Occipital lobe (tissue), 2 donors: ENCODE results near the gene CAMK2N1. TPM values are rescaled to one million over a fixed set of nuclear protein-coding genes. Genes with fewer than 3 reads are reported as not detected.
"Not testable (repeated sequence)": the region's sequence is repeated elsewhere in the genome, so short reads cannot be mapped to it uniquely, and the experiment has no call there.

Experiments used
- DNase-seq: peaks from one replicate; lab custom pipeline; 2025; lab: John Stamatoyannopoulos, UW
- total RNA-seq: library from RNA; depleted of rRNA; stranded (reverse); fragments of >200 nt; gene quantifications from one replicate; pipeline ENCODE4 v1.2.3, GENCODE V29; 2014

Gene CAMK2N1
- total RNA-seq, result 77.2 TPM

DNA sequence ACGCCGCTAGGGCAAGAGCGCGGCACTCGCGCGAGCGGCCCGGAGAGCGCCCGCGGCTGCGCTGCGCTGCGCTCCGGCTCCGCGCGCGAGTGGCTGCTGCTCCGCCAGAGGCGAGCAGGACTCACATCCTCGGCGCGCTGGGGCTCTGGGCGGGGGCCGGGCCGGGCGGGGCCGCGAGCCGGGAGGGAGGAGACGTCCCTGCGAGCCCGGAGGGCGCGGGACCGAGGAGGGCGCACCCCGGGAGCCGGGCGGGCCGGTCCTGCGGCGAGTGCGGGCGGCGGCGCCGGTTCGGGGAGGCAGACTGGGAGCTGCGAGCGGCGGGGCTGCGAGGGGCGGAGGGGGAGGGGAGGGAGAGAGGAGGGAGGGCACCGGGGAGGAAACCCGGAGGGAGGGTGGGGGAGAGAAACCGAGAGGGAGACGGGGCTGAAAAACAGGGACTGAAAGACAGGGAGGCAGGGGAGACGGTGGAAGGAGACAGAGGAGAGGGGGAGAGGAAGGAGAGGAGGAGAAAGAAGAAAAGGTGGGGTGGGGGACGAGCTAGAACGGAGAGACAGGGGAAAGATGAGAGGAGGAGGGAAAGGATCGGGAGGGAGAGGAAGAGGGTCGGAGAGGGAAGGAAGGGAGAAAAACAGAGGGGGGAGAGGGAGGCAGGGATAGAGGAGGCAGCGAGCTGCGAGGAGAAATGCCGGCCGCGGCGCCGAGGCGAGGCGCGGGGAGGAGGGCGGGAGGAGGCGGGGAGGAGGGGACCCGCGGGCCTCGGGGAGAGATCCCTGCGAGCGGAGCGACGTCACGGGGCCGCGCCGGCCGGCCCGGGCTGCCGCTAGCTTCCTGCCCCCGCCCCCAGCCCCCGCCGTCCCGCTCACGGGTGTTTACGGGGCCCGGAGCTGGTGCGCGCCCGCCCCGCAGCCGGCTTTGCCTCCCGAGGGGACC, at the start of gene CAMK2N1:
CAMK2N1 (minus strand) TSS at position 684 of the 930 bp plus-strand sequence. CDS start 831 bp downstream, outside the sequence.
- peak; percentile 83 for DNase-seq

DNA sequence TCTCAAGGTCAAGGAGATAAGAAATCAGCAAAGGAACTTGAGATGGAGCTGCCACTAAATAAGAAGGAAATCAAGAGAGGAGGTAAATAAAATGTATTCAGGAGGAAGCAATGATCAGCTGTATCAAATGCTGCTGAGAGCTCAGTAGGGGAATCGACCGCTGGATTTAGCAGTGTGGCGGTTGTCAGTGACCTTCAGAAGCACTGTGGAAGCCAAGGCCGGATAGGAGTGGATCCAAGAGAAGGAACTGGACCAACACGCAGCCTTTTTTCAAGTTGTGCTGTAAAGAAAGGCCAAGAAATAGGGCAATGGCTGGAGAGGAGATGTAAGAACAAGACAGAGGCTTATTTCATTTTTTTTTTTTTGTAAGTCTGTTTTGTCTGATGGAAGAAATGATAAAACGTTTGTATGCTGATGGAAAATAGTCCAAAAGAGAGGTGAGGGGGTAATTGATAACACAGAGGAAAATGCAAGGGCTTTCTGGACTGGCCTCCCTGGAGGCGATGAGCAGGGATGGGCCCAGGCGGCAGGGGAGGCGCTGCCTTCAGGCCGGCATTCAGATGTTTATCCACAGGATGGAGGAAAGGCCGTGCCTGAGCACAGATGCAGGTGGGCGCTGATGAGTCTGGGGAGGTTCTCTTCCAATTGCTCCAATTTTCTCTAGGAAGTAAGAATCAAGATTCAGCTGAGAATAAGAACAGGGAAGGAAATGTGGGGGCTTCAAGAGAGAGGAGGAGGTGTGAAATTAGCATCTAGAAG, 48.8 kb upstream of the CAMK2N1 start:
- no peak for DNase-seq

DNA sequence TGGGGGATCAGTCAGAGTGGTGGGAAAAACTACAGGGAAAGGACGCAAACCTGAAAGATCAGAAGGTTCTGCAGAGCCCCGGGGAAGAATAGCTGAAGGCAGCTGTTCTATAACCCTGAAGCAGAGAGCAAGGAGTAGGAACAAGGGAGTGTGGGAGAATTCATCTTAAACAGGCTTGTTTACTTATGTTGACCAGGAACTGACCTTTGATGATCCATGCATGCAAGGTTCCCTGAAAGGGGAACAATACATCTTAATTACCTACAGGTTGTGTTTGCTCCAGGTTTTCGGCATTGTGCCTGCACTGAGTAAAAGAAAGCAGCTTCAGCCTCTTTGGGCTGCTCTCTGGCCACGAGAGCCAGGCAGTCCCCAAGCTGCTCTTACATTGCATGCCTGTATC, 47.6 kb upstream of the CAMK2N1 start:
- DNase-seq, result no peak

DNA sequence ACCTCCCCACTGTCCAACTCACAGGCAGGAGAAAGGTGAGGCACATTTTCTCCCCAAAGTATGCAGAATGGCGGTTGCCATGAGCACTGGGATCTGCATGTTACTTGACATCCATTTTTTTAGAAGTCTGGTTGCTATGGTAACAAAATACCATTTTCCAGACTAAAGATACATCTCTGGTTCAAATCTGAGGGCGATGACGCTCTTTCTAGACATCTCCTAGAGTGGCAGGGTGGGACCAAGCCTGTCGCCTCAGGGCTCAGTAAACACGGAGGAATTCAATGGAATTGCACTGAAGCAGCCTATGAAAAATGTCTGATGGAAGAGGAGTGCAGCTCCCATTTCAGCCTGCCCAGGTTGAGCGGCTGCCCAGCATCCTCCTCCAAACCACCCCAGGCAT, 44.9 kb upstream of the CAMK2N1 start:
- no peak for DNase-seq

DNA sequence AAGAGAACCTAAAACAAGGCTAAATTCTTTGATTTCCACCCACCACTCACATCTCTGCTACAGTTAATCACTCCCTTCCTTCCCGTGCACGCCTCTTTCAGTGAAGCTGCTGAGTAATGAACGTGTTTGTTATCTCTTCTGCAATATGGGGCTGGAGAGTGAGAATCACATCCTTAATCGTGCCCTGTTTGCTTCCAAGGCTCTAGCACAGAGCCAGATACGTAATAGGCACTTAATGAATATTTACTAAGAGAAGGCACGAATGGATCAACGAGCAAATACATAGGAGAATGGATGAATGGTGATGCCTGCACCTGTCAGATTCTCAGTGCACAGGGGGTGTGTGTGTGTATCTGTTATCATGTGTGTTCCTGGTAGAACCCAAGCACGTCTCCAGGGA, 44.3 kb upstream of the CAMK2N1 start:
- no peak for DNase-seq

DNA sequence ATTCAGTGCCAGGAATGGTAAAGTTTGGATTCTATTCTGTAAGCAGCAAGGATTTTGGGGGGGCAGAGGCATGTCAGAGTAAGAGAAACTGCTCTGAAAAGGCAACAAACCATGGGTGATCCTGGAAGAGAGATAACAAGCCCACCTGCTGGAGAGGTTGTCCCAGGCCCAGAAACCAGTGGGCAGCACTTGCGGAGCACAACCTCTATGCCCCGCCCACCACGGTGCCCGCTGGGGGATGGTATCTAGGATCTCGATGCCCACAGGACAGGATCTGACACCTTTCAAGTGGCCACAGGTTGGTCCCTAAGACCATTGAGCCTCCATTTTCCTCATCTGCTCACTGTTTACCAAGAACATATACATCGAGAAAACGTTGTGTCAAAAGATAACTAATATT, 42.2 kb upstream of the CAMK2N1 start:
- DNase-seq, result no peak

DNA sequence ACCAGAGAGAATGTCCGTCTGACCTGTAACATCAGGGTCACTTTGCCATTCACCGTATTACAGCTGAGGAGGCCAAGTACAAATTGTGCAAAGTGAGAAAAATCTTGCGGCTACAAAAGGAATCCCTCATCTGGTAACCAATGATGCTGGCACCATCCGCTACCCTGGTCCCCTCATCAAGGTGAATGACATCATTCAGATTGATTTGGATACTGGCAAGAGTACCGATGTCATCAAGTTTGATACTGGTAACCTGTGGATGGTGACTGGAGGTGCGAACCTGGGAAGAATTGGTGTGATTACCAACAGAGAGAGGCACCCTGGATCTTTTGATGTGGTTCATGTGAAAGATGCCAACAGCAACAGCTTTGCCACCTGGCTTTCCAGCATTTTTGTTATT, 40.3 kb upstream of the CAMK2N1 start:
- no peak for DNase-seq

DNA sequence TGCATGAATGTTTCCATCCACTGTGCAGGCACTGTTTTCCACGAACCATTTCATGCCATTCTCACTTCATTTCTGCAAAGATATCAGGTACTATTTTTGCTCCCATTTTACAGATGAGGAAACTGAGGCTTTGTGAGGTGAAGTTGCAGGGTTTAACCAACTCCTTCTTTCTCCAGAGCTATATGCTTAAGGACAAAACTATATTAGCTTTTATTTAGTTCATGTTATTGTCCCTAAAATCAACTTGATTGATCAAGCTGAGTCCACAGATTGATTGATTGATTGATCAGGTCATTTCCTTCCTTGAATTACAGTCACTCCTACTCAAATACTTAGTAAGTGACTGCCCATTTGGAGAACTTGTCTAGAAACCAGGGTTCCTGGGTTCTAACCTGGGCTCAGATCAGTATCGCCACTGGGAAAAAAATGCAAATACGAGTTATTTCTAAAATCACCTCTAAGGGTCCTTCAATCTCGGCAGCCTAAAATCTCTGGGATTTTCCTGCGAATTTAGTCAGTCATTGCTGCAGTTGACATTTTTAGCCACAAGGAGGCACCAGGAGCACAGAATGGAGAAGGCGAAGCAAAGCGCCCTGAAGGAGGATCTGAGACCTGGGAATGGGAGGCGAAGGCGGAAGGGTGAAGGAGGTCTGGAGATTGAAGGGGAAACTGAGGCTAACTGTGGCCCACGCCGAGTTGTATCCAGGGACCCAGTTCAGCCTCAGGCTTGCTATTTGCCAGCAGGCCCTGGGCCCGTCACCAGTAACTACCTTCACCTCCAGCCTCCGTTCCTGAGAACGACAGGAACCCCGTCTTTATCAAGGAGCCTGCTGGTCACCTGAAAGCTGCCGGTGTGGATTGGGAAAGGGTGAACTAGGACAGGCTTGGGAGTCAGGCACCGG, 36.2 kb upstream of the CAMK2N1 start:
- DNase-seq, result peak; percentile 45

DNA sequence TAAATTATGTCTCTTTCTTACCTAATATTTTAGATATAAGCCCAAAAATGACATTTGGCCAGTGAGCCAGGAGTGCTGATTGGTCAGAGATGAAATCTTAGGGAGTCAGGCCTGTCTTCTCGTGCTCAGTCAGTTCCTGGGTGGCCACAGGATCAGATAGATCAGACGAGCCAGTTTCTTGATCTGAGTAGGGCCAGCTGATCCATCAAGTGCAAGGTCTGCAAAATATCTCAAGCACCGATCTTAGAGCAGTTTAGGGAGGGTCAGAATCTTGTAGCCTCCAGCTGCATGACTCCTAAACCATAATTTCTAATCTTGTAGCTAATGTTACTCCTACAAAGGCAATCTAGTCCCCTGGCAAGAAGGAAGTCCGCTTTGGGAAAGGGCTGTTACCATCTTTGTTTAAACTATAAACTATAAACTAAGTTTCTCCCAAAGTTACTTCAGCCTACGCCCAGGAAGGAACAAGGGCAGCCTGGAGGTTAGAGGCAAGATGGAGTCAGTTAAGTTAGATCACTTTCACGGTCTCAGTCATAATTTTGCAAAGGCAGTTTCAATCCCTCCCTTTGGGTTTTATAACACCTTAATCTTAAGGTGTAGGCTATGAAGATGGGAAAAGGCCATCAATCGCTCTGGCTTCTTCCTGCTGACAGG, 33.7 kb upstream of the CAMK2N1 start:
- DNase-seq, result not testable (repeated sequence)

DNA sequence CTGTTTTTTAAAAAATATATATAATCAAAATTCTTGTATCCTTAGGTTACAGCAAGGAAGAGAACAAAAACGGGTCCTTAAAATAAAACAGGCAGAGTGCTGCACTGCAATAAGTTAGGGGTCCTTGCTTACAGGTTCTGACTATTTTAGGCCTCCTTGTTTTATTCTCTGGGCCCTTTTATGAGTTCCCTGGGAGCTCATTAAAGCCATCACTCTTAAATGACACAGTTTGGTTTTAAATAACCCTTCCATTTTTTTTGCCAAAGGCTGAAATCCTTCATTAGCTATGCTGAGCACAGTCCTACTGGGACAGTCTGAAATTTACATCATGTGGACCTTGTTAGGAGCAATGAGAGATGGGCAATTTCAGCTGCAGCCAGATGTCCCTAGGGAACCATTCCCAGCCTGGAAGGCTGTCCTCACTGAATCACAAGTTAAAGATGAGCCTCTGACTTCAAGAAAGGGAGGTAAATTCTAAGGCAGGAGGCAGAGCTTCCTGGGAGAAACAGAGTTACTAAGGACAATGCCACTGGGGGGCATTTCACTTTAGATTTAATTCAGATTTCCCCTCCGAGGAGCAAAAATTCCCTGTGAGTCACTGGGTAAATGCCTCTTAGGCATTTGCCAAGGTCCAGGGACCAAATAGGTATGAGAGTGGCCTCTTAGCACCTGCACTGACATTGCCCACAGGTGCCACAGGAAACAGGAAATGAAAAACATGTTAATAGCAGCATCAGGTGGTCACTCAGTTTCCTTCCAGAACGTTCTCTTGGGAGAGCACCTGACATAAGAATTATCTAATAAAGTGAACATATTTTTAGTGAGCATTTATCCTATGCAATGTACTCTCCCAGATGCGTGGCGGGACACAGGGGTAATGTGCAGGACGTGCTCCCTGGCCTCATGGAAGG, 25.8 kb upstream of the CAMK2N1 start:
- no peak for DNase-seq

DNA sequence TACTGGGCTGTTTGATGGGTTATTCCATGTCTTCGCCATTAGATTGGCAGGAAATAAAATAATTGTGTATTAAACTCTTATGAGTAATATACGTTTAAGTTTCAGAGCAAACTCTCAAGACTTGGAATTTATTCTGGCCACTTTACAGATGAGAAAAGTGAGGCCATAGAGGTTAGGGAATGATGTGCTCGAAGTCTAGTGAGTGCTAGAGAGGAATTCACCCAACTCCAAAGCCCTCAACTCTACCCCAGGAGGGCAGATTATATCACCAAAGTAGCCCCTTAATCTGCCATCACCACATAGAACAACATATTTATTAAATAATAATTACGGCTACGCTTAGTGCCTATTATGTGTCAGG, 22.4 kb upstream of the CAMK2N1 start:
- no peak for DNase-seq

DNA sequence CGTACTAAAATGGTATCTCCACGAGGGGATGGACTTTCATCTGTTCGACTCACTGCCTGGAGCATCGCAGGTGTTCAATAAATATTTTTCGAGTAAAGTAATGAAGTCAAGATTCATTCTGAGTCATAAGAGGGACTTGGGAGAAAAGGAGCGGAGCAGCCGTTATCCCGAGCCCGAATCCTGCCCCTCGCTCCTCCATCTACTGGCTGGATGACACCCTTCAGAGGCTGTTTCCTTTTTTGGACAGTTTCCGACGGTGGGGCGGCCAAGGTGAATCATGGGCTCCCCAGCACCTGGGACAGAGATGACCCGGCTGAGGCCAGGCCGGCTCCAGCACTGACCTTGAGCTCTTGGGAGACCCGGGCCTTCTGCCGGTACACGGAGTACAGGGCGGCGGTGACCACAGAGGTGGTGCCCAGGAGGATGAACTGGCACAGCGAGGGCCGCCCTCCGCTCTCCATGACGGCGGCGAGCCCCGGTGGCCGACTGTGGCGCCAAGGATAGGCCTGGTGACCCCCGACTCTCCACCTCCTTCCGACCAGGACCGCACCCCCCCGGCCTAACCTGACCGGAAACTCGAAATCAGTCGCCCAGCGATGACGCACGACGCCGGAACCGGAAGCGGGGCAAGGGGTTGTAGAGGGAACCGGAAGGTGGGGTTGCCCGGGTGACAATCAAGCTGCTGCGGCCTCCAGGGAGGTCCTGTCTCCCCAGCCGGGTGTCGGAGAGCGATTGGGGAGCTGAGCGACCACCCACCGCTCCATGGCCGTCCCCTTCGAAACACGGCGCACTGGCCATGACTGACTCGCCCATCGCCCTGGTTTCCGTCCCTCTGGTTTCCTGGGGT, 21.8 kb upstream of the CAMK2N1 start, which contains the start of gene MUL1:
MUL1 (minus strand) TSS at position 588 of the 847 bp plus-strand sequence; CDS start at position 461, 127 bp downstream.
- peak; percentile 91 for DNase-seq

DNA sequence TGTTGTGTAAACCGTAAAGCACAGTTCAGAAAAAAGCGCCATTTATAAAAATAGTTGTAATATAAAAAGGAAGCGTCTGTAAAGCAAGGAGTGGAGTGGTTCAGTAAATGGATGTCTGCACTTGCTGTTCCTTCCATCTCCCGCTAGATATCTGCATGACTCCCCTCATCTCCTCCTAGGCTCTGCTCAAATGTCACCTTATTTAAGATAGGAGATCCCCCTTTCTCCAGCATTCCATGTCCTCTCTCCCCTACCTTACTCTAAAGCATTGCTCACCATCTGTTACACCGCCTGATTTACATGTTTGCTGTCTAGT, 21.2 kb upstream of the CAMK2N1 start:
- DNase-seq, result no peak

DNA sequence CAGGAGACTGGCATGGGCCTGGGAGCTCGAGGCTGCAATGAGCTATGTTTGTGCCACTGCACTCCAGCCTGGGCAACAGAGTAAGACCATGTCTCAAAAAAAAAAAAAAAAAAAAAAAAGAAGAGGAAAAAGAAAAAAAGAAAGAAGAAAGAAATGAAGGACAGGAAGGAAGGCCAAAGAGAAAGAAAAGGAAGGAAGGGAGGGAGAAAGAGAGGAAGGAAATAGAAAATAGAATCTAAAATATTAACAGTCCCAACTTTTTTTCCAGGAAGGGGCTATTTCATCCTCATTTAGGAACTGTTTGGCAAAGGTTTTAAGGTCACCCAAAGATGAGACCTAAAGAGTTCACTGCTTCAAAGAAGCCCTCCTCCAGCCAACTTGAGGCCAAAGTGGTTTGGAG, 19.5 kb upstream of the CAMK2N1 start:
- DNase-seq, result no peak

DNA sequence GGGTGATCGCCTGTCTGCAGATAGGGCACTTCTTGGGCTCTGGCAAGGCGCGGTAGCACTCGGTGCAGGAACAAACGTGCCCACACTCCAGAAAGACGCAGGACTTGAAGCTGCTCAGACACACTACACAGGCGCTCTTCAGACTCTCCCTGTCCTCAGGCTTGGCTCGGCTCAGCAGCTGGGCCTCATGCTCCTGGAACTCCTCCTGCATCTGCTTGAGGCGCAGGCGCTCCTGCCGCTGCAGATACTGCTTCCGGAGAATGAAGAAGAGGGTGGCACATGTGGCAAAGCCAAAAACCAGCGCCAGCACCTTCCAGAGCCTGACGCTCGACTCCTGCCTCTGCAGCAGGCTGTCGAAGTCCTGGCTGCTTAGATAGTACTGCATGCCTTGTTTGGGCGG, 14.7 kb upstream of the CAMK2N1 start:
- no peak for DNase-seq

DNA sequence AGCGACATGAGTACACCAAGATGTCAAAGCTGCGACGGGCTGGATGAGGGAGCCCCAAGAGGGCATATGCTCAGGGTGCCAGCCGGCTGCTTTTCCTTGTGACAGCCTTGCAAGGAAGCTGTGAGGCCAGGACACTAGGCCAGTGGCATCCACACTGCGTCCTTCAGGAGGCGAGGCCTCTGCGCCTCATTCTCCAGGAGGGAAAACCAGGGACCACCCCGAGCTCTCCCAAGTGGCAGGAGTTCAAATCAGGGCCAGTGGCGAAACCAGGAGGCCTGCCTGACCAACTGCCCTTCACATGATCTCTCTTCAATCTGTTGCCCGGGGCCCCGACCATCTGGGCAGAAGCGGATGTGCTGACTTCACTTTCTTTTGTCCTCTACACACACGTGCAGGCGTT, 13.7 kb upstream of the CAMK2N1 start:
- DNase-seq, result no peak

DNA sequence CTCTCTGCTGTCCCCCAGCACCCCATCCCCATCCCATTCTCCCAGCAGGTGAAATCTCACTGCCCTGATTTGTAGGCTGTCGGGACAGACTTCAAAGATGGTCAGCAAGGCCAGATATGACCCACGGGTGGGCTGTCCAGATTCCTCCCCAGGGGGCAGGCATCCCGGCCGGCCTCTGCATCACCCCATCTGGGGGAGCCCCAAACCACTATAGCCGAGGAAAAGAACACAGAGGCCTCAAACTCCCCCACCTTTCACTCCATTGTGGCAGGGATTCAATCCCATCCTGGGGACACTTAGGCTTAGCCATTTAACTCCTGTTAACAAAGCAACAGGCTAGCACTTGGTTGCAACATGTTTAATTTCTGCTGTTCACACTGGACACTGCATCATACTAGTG, 13.1 kb upstream of the CAMK2N1 start:
- no peak for DNase-seq

DNA sequence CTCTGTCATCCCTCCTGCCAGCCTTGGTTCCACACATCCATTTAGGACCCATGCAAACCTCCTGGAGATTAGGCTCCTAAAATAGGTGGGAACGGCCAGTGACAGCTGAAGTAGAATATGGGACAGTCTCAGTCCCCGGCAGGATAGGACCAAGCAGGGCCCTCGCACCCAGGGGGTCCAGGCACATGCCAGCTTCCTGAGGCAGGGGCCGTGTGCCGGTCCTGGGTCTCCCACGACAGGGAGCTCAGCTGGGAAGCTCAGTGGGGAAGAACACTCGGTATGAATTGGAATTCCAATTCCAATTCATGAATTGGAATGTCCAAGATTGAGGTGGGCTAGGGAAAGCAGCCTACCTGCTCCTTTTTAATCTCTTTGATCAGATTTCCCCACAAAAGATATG, 12.1 kb upstream of the CAMK2N1 start:
- DNase-seq, result no peak

DNA sequence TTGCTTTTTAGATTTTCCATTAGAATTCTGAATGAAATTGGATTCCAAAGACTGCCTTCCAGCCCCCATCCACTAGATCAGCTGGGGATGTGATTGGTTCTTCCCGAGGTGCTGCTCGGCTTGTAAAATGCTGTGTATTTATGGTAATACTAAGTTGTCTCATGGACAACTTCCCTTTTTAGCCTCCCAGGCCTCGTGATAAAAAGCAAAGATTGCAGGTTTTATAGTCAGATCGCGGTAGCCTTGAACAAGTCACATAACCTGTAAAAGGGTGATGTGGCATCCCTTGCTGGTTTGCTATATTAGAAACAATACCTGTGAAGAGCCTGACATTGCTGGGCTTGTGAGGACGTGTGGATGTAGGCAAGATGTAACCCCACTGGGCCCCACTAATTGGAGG, 11.5 kb upstream of the CAMK2N1 start:
- no peak for DNase-seq
